HG02759 (cell line): ENCODE measurements around the gene UGT1A3.

Experiments
- ATAC-seq: cut with Tn5 transposase; IDR thresholded peaks from one replicate; pipeline ENCODE4 v1.9.1; 2021; ENCODE audit warnings: mild to moderate bottlenecking, moderate library complexity; ENCODE audit not compliant: unreplicated experiment

UGT1A3 gene

GRCh38 chr2:233756429-233757081 is 27.7 kb downstream of the UGT1A3 start:
- no peak for ATAC-seq

- no peak for ATAC-seq
Observed at GRCh38 chr2:233758141-233758540, 29.3 kb downstream of the UGT1A3 start.

- no peak for ATAC-seq
Observed at GRCh38 chr2:233758849-233759248, 30.0 kb downstream of the UGT1A3 start.

- ATAC-seq: no peak
Observed at GRCh38 chr2:233760043-233760442, 31.2 kb downstream of the UGT1A3 start, which contains the start of gene UGT1A1. Gene UGT1A1 (plus strand): TSS chr2:233760270. CDS start chr2:233760288, 18 bp downstream.

GRCh38 chr2:233761040-233761769 is 32.4 kb downstream of the UGT1A3 start:
- no peak for ATAC-seq

GRCh38 chr2:233764264-233764663 is 35.4 kb downstream of the UGT1A3 start:
- ATAC-seq: no peak

- ATAC-seq: no peak
Observed at GRCh38 chr2:233764761-233765160, 35.9 kb downstream of the UGT1A3 start.

GRCh38 chr2:233766416-233766815 is 37.6 kb downstream of the UGT1A3 start:
- ATAC-seq: no peak

GRCh38 chr2:233768076-233768475 is 39.2 kb downstream of the UGT1A3 start:
- no peak for ATAC-seq

- no peak for ATAC-seq
Observed at GRCh38 chr2:233769260-233769659, 40.4 kb downstream of the UGT1A3 start.

GRCh38 chr2:233772153-233772552 is 43.3 kb downstream of the UGT1A3 start:
- no peak for ATAC-seq

GRCh38 chr2:233772583-233772982 is 43.7 kb downstream of the UGT1A3 start:
- ATAC-seq: no peak

GRCh38 chr2:233773854-233774253 is 45.0 kb downstream of the UGT1A3 start:
- no peak for ATAC-seq

- no peak for ATAC-seq
Observed at GRCh38 chr2:233775414-233775813, 46.6 kb downstream of the UGT1A3 start.

- no peak for ATAC-seq
Observed at GRCh38 chr2:233778030-233778429, 49.2 kb downstream of the UGT1A3 start, which contains the start of gene MROH2A. Gene MROH2A (plus strand): TSS chr2:233778330. CDS start chr2:233779359, 1,029 bp downstream.

GRCh38 chr2:233779722-233780121 is 50.9 kb downstream of the UGT1A3 start:
- ATAC-seq: no peak

GRCh38 chr2:233780771-233781170 is 51.9 kb downstream of the UGT1A3 start:
- no peak for ATAC-seq

GRCh38 chr2:233789554-233789953 is 60.7 kb downstream of the UGT1A3 start:
- no peak for ATAC-seq

GRCh38 chr2:233791151-233791882 is 62.5 kb downstream of the UGT1A3 start:
- no peak for ATAC-seq

GRCh38 chr2:233791883-233792329 is 63.1 kb downstream of the UGT1A3 start:
- ATAC-seq: no peak

GRCh38 chr2:233792720-233793119 is 63.9 kb downstream of the UGT1A3 start:
- no peak for ATAC-seq
